ENCODE measurements around the gene SLC22A12.

DNA sequence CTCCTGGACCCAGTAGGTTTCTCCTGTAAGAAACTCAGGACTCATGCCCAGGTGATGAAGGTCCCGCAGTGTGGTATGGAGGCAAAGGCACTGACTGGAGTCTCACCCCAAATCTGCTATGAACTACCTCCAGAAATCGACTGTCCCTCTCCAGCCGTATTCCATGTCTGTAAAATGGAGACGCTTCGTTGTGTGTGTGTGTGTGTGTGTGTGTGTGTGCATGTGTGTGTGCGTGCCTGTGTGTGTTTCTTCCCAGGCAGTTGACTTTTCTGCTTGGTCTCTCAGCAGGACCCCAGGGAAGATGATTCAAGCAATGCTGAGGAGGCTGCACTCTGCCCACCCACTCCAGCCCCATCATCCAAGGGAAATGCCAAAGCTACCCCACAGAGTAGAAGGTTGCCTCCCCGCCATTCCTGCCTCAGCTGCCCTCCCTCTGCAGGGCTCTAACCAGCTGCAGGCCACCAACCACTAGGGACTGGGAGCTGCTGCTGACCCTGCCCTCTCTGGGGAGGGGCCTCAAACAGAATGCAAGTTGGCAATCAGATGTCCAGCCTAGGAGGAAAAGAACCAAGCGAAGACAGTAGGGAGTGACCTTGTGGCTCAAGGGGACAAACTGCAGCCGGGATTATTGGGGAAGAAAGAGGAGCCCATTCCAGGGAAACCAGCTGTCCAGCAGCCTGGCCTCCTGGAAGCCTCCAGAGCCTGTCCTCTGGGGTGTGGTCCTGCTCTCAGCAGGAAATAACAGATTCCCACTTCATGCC is 56.2 kb downstream of the SLC22A12 start:
- TF ChIP-seq POLR2A (IDR thresholded peaks at IDR 0.05) = no peak
- TF ChIP-seq, protein P1, sequence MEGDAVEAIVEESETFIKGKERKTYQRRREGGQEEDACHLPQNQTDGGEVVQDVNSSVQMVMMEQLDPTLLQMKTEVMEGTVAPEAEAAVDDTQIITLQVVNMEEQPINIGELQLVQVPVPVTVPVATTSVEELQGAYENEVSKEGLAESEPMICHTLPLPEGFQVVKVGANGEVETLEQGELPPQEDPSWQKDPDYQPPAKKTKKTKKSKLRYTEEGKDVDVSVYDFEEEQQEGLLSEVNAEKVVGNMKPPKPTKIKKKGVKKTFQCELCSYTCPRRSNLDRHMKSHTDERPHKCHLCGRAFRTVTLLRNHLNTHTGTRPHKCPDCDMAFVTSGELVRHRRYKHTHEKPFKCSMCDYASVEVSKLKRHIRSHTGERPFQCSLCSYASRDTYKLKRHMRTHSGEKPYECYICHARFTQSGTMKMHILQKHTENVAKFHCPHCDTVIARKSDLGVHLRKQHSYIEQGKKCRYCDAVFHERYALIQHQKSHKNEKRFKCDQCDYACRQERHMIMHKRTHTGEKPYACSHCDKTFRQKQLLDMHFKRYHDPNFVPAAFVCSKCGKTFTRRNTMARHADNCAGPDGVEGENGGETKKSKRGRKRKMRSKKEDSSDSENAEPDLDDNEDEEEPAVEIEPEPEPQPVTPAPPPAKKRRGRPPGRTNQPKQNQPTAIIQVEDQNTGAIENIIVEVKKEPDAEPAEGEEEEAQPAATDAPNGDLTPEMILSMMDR (IDR thresholded peaks at IDR 0.05) = no peak

All from Peyer's patch (tissue), 4 donors.